ENCODE measurements around the gene PNO1.

The PNO1 gene

GRCh38 chr2:68127358-68128242, 30.1 kb upstream of the PNO1 start:
- ChIA-PET CTCF (no interaction called here), POLR2A (no interaction called here)
- TF ChIP-seq ZNF384 (IDR thresholded peaks at IDR 0.05) (no peak), FOXK2 (IDR thresholded peaks at IDR 0.05) (no peak), ARNT (IDR thresholded peaks at IDR 0.05) (no peak), SUZ12 (IDR thresholded peaks at IDR 0.05) (no peak), HDGF (IDR thresholded peaks at IDR 0.05; ENCODE audit: borderline replicate concordance) (no peak), FOXM1 (IDR thresholded peaks at IDR 0.05; ENCODE audit: borderline replicate concordance) (no peak), NFRKB (IDR thresholded peaks at IDR 0.05) (no peak), PKNOX1 (IDR thresholded peaks at IDR 0.05) (no peak)
- no peak for DNase-seq (ENCODE audit: extremely low spot score)

GRCh38 chr2:68134120-68134519, 23.6 kb upstream of the PNO1 start:
- ChIA-PET POLR2A (interaction anchor here (1.7 kb wide), 1 partner anchor 23 kb away, joined by 4 read pairs; the partner anchor contains the start of gene PNO1), CTCF (interaction anchor here (0.6 kb wide), 1 partner anchor 12 kb away, joined by 3 read pairs; no protein-coding TSS in a partner anchor)
- no peak for TF ChIP-seq SUZ12 (IDR thresholded peaks at IDR 0.05)
- DNase-seq (ENCODE audit: extremely low spot score) = no peak

GRCh38 chr2:68134554-68134953, 23.1 kb upstream of the PNO1 start:
- TF ChIP-seq PKNOX1 (IDR thresholded peaks at IDR 0.05) (peak; percentile 76), L3MBTL2 (conservative IDR thresholded peaks at IDR 0.05) (no peak), ZNF384 (IDR thresholded peaks at IDR 0.05) (no peak), SUZ12 (IDR thresholded peaks at IDR 0.05) (no peak), SP1 (IDR thresholded peaks at IDR 0.05) (no peak), TARDBP (IDR thresholded peaks at IDR 0.05) (no peak), HDGF (IDR thresholded peaks at IDR 0.05; ENCODE audit: borderline replicate concordance) (no peak), BHLHE40 (IDR thresholded peaks at IDR 0.05; ENCODE audit: borderline replicate concordance) (no peak)
- POLR2A ChIA-PET = interaction anchor here (1.7 kb wide), 1 partner anchor 23 kb away, joined by 4 read pairs; the partner anchor contains the start of gene PNO1
- DNase-seq (ENCODE audit: extremely low spot score) = no peak

GRCh38 chr2:68135448-68136320, 22.0 kb upstream of the PNO1 start:
- CTCF ChIA-PET = no interaction called here
- TF ChIP-seq CTBP1 (IDR thresholded peaks at IDR 0.05; ENCODE audit: borderline replicate concordance) = no peak
- TF ChIP-seq FOXM1 (IDR thresholded peaks at IDR 0.05; ENCODE audit: borderline replicate concordance) = no peak
- no peak for TF ChIP-seq ELF4 (IDR thresholded peaks at IDR 0.05)
- no peak for TF ChIP-seq SP1 (IDR thresholded peaks at IDR 0.05)
- no peak for TF ChIP-seq SUZ12 (IDR thresholded peaks at IDR 0.05)
- no peak for TF ChIP-seq TARDBP (IDR thresholded peaks at IDR 0.05)
- no peak for TF ChIP-seq NFRKB (IDR thresholded peaks at IDR 0.05)
- no peak for TF ChIP-seq ZNF384 (IDR thresholded peaks at IDR 0.05)
- no peak for TF ChIP-seq ARNT (IDR thresholded peaks at IDR 0.05)
- TF ChIP-seq HDGF (IDR thresholded peaks at IDR 0.05; ENCODE audit: borderline replicate concordance) = no peak
- DNase-seq (ENCODE audit: extremely low spot score) = no peak
- POLR2A ChIA-PET = no interaction called here

More at GRCh38 chr2:68134554-68134953, 23.1 kb upstream of the PNO1 start:
- CTCF ChIA-PET = no interaction called here

GRCh38 chr2:68141875-68142274, 15.8 kb upstream of the PNO1 start:
- ChIA-PET CTCF (no interaction called here), POLR2A (no interaction called here)
- no peak for DNase-seq (ENCODE audit: extremely low spot score)
- TF ChIP-seq HDGF (IDR thresholded peaks at IDR 0.05; ENCODE audit: borderline replicate concordance) = no peak
- TF ChIP-seq LEF1 (IDR thresholded peaks at IDR 0.05; ENCODE audit: borderline replicate concordance) = no peak
- TF ChIP-seq PKNOX1 (IDR thresholded peaks at IDR 0.05) = no peak
- TF ChIP-seq ZNF384 (IDR thresholded peaks at IDR 0.05) = no peak
- no peak for TF ChIP-seq BHLHE40 (IDR thresholded peaks at IDR 0.05; ENCODE audit: borderline replicate concordance)
- no peak for TF ChIP-seq SP1 (IDR thresholded peaks at IDR 0.05)
- TF ChIP-seq L3MBTL2 (conservative IDR thresholded peaks at IDR 0.05) = no peak
- no peak for TF ChIP-seq ARNT (IDR thresholded peaks at IDR 0.05)
- TF ChIP-seq CTBP1 (IDR thresholded peaks at IDR 0.05; ENCODE audit: borderline replicate concordance) = no peak
- no peak for TF ChIP-seq NFRKB (IDR thresholded peaks at IDR 0.05)
- no peak for TF ChIP-seq FOXM1 (IDR thresholded peaks at IDR 0.05; ENCODE audit: borderline replicate concordance)
- no peak for TF ChIP-seq ELF4 (IDR thresholded peaks at IDR 0.05)
- TF ChIP-seq FOXA1 (IDR thresholded peaks at IDR 0.05) = no peak
- TF ChIP-seq TARDBP (IDR thresholded peaks at IDR 0.05) = no peak
- no peak for TF ChIP-seq FOXK2 (IDR thresholded peaks at IDR 0.05)
- TF ChIP-seq SUZ12 (IDR thresholded peaks at IDR 0.05) = no peak

- TF ChIP-seq NFRKB (IDR thresholded peaks at IDR 0.05) = no peak
- TF ChIP-seq HDGF (IDR thresholded peaks at IDR 0.05; ENCODE audit: borderline replicate concordance) = no peak
- no peak for TF ChIP-seq PKNOX1 (IDR thresholded peaks at IDR 0.05)
- TF ChIP-seq LEF1 (IDR thresholded peaks at IDR 0.05; ENCODE audit: borderline replicate concordance) = no peak
- TF ChIP-seq ZNF384 (IDR thresholded peaks at IDR 0.05) = no peak
- no peak for TF ChIP-seq FOXM1 (IDR thresholded peaks at IDR 0.05; ENCODE audit: borderline replicate concordance)
- no peak for TF ChIP-seq ARNT (IDR thresholded peaks at IDR 0.05)
- no peak for TF ChIP-seq TARDBP (IDR thresholded peaks at IDR 0.05)
- no peak for TF ChIP-seq ELF4 (IDR thresholded peaks at IDR 0.05)
- TF ChIP-seq L3MBTL2 (conservative IDR thresholded peaks at IDR 0.05) = no peak
- TF ChIP-seq FOXK2 (IDR thresholded peaks at IDR 0.05) = no peak
- TF ChIP-seq BHLHE40 (IDR thresholded peaks at IDR 0.05; ENCODE audit: borderline replicate concordance) = no peak
- ChIA-PET CTCF (no interaction called here), POLR2A (no interaction called here)
- DNase-seq (ENCODE audit: extremely low spot score) = no peak
These were observed 6.7 kb upstream of the PNO1 start for GRCh38 chr2:68151037-68151436.
